WTC11 (cell line): ENCODE data around the gene HYPK. TPM values are rescaled to one million over a fixed set of nuclear protein-coding genes. Genes with fewer than 3 reads are reported as not detected.

Source experiments
- ATAC-seq: fragments of 200-7000 bp; cut with Tn5 transposase; 2 replicates; pipeline ENCODE4 v1.10.0; 2021; ENCODE audit warnings: mild to moderate bottlenecking, moderate library complexity
- CTCF ChIA-PET: fragments of 300-600 bp; sonication (Branson Sonifier 250); formaldehyde crosslinking; loops from one replicate; lab custom pipeline; 2021; ENCODE audit warnings: antibody characterized with exemption; lab: Charles Lee
- POLR2A ChIA-PET: fragments of 350-600 bp; sonication (Branson Sonifier 250); formaldehyde crosslinking; loops from one replicate; lab custom pipeline; 2021; ENCODE audit warnings: antibody characterized with exemption; lab: Charles Lee
- DNase-seq: peaks from one replicate; pipeline ENCODE4 v3.0.0; 2021; ENCODE audit warnings: low spot score
- H3K27ac Mint-ChIP-seq: 2 replicates; pipeline ENCODE4 v1.8.0; 2021; ENCODE audit warnings: mixed read lengths
- H3K27me3 Mint-ChIP-seq: 2 replicates; pipeline ENCODE4 v1.8.0; 2021; ENCODE audit warnings: low read depth, mild to moderate bottlenecking, moderate library complexity, mixed read lengths
- H3K36me3 Mint-ChIP-seq: 2 replicates; pipeline ENCODE4 v1.8.0; 2021; ENCODE audit warnings: mixed read lengths
- H3K4me1 Mint-ChIP-seq: 2 replicates; pipeline ENCODE4 v1.8.0; 2022; ENCODE audit warnings: mixed read lengths
- H3K4me3 Mint-ChIP-seq: 2 replicates; pipeline ENCODE4 v1.8.0; 2021; ENCODE audit warnings: mild to moderate bottlenecking, moderate library complexity, mixed read lengths
- H3K9me3 Mint-ChIP-seq: 2 replicates; pipeline ENCODE4 v1.8.0; 2021; ENCODE audit warnings: mixed read lengths
- FOXJ3 ChIP-seq: sonication (generic); formaldehyde crosslinking; IDR thresholded peaks from 2 replicates; pipeline ENCODE4 v1.9.0; 2021; ENCODE audit warnings: missing genetic modification reagents, mild to moderate bottlenecking, borderline replicate concordance
- GRHL2 ChIP-seq: fragments of 250-450 bp; sonication (Bioruptor Pico); IDR thresholded peaks from 2 replicates; pipeline ENCODE4 v1.8.0; 2022; ENCODE audit warnings: mild to moderate bottlenecking, moderate library complexity; ENCODE audit not compliant: insufficient replicate concordance, severe bottlenecking
- NFE2L1 ChIP-seq: sonication (generic); formaldehyde crosslinking; IDR thresholded peaks from 2 replicates; pipeline ENCODE4 v1.8.1; 2023; ENCODE audit warnings: missing genetic modification reagents
- PRRX2 ChIP-seq: fragments of 250-450 bp; sonication (Bioruptor Pico); IDR thresholded peaks from 2 replicates; pipeline ENCODE4 v1.8.0; 2021; ENCODE audit warnings: mild to moderate bottlenecking
- RELA ChIP-seq: sonication (generic); formaldehyde crosslinking; IDR thresholded peaks from 2 replicates; pipeline ENCODE4 v1.8.1; 2022; ENCODE audit warnings: missing genetic modification reagents, mild to moderate bottlenecking, borderline replicate concordance
- RORB ChIP-seq: fragments of 250-450 bp; sonication (Bioruptor Pico); IDR thresholded peaks from 2 replicates; pipeline ENCODE4 v1.9.0; 2021; ENCODE audit warnings: mild to moderate bottlenecking
- SOX15 ChIP-seq: fragments of 250-450 bp; sonication (Bioruptor Pico); IDR thresholded peaks from 2 replicates; pipeline ENCODE4 v1.9.0; 2021; ENCODE audit warnings: mild to moderate bottlenecking
- TEAD1 ChIP-seq: sonication (generic); formaldehyde crosslinking; IDR thresholded peaks from 2 replicates; pipeline ENCODE4 v1.8.0; 2022; ENCODE audit warnings: mild to moderate bottlenecking, missing genetic modification reagents
- ZBTB21 ChIP-seq: sonication (generic); formaldehyde crosslinking; IDR thresholded peaks from 2 replicates; pipeline ENCODE4 v1.8.1; 2023; ENCODE audit warnings: mild to moderate bottlenecking, missing genetic modification reagents, borderline replicate concordance
- ZNF263 ChIP-seq: sonication (generic); formaldehyde crosslinking; IDR thresholded peaks from 2 replicates; pipeline ENCODE4 v1.8.1; 2022; ENCODE audit warnings: low read depth, mild to moderate bottlenecking, moderate library complexity, missing genetic modification reagents
- ZNF423 ChIP-seq: fragments of 250-450 bp; sonication (Bioruptor Pico); IDR thresholded peaks from 2 replicates; pipeline ENCODE4 v2.1.2; 2022; ENCODE audit warnings: mild to moderate bottlenecking, moderate library complexity
- ZNF671 ChIP-seq: fragments of 250-450 bp; sonication (Bioruptor Pico); IDR thresholded peaks from 2 replicates; pipeline ENCODE4 v1.8.0; 2021; ENCODE audit warnings: mild to moderate bottlenecking
- total RNA-seq: library from RNA; stranded (reverse); gene quantifications from 3 replicates; pipeline ENCODE4 v1.2.3, GENCODE V29; 2021
- TF ChIP-seq, protein P1 (sequence below): sonication (generic); formaldehyde crosslinking; IDR thresholded peaks from 2 replicates; pipeline ENCODE4 v1.8.1; 2022; ENCODE audit warnings: low read depth, missing genetic modification reagents, borderline replicate concordance
- TF ChIP-seq, protein P2 (sequence below): fragments of 250-450 bp; sonication (Bioruptor Pico); conservative IDR thresholded peaks from 2 replicates; pipeline ENCODE4 v1.9.0; 2021; ENCODE audit warnings: mild to moderate bottlenecking
- TF ChIP-seq, protein P3 (sequence below): fragments of 250-450 bp; sonication (Bioruptor Pico); IDR thresholded peaks from 2 replicates; pipeline ENCODE4 v1.9.0; 2021; ENCODE audit warnings: moderate library complexity, mild to moderate bottlenecking, inconsistent platforms, borderline replicate concordance
- TF ChIP-seq, protein P4 (sequence below): sonication (generic); formaldehyde crosslinking; IDR thresholded peaks from 2 replicates; pipeline ENCODE4 v1.8.0; 2022; ENCODE audit warnings: missing genetic modification reagents
- TF ChIP-seq, protein P5 (sequence below): sonication (generic); formaldehyde crosslinking; IDR thresholded peaks from 2 replicates; pipeline ENCODE4 v1.8.0; 2023; ENCODE audit warnings: mild to moderate bottlenecking, missing genetic modification reagents
- TF ChIP-seq, protein P6 (sequence below): sonication (generic); formaldehyde crosslinking; IDR thresholded peaks from 2 replicates; pipeline ENCODE4 v1.8.0; 2022; ENCODE audit warnings: mild to moderate bottlenecking, missing genetic modification reagents
- TF ChIP-seq, protein P7 (sequence below): sonication (generic); formaldehyde crosslinking; IDR thresholded peaks from 2 replicates; pipeline ENCODE4 v1.8.0; 2023; ENCODE audit warnings: missing genetic modification reagents

Gene HYPK
- total RNA-seq, 1 experiment from 2014 or later: 22.0 TPM

DNA sequence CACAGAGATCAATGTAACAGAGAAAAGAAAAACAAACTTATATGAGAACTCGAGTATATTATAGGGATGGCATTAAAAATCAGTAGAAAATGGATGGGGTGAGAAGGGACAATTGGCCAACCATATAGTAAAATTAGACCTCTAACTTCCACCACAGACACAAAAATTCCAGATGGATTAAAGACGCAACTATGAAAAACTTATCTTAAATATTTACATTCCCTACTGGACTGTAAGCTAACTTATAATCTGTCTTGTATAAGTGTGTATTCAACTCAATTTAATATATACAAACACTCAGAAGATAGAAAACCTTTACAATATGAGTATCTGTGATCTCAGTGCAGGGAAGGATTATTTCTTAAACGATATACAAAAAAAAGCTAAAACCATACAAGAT is 21.1 kb downstream of the HYPK start:
- H3K27me3 Mint-ChIP-seq: peaks cover 22% of the 10 kb centered on the region
- TF ChIP-seq, protein P1, sequence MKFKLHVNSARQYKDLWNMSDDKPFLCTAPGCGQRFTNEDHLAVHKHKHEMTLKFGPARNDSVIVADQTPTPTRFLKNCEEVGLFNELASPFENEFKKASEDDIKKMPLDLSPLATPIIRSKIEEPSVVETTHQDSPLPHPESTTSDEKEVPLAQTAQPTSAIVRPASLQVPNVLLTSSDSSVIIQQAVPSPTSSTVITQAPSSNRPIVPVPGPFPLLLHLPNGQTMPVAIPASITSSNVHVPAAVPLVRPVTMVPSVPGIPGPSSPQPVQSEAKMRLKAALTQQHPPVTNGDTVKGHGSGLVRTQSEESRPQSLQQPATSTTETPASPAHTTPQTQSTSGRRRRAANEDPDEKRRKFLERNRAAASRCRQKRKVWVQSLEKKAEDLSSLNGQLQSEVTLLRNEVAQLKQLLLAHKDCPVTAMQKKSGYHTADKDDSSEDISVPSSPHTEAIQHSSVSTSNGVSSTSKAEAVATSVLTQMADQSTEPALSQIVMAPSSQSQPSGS (CRISPR knock-in tag): no peak
- TF ChIP-seq ZNF671 (CRISPR knock-in tag) (no peak), GRHL2 (CRISPR knock-in tag) (no peak), NFE2L1 (CRISPR knock-in tag) (no peak), ZNF263 (no peak), RORB (CRISPR knock-in tag) (no peak), SOX15 (CRISPR knock-in tag) (no peak), ZBTB21 (CRISPR knock-in tag) (no peak), TEAD1 (CRISPR knock-in tag) (no peak), ZNF423 (CRISPR knock-in tag) (no peak), RELA (CRISPR knock-in tag) (no peak), PRRX2 (CRISPR knock-in tag) (no peak), FOXJ3 (no peak)
- TF ChIP-seq, protein P2, sequence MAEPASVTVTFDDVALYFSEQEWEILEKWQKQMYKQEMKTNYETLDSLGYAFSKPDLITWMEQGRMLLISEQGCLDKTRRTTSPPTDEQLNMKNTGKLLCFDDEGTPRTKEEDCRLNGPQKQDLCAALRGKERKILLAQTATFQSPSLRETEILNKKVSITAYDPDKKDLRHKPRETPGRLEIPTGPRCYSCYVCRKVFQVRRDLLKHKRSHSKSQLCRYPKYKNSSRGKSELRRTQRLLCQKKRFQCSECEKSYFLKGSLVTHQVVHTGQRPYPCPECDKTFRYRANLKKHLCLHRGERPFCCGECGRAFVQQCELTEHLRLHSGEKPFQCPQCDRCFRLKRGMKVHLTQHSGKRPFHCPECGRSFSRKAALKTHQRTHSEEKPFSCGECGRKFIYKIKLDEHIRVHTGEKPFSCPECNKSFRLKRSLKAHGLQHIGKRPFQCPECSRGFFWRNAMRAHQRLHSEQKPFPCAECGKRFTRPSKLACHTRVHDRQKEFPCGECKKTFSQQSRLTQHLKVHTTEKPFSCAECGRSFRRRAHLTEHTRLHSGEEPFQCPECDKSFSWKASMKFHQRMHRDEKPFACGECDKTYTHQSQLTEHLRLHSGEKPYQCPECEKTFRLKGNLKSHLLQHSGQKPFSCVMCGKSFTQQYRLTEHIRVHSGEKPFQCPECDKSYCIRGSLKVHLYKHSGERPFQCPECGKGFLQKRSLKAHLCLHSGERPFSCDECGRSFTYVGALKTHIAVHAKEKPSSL (CRISPR knock-in tag): no peak
- TF ChIP-seq, protein P3, sequence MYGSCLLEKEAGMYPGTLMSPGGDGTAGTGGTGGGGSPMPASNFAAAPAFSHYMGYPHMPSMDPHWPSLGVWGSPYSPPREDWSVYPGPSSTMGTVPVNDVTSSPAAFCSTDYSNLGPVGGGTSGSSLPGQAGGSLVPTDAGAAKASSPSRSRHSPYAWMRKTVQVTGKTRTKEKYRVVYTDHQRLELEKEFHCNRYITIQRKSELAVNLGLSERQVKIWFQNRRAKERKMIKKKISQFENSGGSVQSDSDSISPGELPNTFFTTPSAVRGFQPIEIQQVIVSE (CRISPR knock-in tag): no peak
- TF ChIP-seq, protein P4, sequence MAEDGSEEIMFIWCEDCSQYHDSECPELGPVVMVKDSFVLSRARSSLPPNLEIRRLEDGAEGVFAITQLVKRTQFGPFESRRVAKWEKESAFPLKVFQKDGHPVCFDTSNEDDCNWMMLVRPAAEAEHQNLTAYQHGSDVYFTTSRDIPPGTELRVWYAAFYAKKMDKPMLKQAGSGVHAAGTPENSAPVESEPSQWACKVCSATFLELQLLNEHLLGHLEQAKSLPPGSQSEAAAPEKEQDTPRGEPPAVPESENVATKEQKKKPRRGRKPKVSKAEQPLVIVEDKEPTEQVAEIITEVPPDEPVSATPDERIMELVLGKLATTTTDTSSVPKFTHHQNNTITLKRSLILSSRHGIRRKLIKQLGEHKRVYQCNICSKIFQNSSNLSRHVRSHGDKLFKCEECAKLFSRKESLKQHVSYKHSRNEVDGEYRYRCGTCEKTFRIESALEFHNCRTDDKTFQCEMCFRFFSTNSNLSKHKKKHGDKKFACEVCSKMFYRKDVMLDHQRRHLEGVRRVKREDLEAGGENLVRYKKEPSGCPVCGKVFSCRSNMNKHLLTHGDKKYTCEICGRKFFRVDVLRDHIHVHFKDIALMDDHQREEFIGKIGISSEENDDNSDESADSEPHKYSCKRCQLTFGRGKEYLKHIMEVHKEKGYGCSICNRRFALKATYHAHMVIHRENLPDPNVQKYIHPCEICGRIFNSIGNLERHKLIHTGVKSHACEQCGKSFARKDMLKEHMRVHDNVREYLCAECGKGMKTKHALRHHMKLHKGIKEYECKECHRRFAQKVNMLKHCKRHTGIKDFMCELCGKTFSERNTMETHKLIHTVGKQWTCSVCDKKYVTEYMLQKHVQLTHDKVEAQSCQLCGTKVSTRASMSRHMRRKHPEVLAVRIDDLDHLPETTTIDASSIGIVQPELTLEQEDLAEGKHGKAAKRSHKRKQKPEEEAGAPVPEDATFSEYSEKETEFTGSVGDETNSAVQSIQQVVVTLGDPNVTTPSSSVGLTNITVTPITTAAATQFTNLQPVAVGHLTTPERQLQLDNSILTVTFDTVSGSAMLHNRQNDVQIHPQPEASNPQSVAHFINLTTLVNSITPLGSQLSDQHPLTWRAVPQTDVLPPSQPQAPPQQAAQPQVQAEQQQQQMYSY (CRISPR knock-in tag): no peak
- TF ChIP-seq, protein P5, sequence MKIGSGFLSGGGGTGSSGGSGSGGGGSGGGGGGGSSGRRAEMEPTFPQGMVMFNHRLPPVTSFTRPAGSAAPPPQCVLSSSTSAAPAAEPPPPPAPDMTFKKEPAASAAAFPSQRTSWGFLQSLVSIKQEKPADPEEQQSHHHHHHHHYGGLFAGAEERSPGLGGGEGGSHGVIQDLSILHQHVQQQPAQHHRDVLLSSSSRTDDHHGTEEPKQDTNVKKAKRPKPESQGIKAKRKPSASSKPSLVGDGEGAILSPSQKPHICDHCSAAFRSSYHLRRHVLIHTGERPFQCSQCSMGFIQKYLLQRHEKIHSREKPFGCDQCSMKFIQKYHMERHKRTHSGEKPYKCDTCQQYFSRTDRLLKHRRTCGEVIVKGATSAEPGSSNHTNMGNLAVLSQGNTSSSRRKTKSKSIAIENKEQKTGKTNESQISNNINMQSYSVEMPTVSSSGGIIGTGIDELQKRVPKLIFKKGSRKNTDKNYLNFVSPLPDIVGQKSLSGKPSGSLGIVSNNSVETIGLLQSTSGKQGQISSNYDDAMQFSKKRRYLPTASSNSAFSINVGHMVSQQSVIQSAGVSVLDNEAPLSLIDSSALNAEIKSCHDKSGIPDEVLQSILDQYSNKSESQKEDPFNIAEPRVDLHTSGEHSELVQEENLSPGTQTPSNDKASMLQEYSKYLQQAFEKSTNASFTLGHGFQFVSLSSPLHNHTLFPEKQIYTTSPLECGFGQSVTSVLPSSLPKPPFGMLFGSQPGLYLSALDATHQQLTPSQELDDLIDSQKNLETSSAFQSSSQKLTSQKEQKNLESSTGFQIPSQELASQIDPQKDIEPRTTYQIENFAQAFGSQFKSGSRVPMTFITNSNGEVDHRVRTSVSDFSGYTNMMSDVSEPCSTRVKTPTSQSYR: no peak
- TF ChIP-seq, protein P6, sequence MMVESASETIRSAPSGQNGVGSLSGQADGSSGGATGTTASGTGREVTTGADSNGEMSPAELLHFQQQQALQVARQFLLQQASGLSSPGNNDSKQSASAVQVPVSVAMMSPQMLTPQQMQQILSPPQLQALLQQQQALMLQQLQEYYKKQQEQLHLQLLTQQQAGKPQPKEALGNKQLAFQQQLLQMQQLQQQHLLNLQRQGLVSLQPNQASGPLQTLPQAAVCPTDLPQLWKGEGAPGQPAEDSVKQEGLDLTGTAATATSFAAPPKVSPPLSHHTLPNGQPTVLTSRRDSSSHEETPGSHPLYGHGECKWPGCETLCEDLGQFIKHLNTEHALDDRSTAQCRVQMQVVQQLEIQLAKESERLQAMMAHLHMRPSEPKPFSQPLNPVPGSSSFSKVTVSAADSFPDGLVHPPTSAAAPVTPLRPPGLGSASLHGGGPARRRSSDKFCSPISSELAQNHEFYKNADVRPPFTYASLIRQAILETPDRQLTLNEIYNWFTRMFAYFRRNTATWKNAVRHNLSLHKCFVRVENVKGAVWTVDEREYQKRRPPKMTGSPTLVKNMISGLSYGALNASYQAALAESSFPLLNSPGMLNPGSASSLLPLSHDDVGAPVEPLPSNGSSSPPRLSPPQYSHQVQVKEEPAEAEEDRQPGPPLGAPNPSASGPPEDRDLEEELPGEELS (CRISPR knock-in tag): no peak
- TF ChIP-seq, protein P7, sequence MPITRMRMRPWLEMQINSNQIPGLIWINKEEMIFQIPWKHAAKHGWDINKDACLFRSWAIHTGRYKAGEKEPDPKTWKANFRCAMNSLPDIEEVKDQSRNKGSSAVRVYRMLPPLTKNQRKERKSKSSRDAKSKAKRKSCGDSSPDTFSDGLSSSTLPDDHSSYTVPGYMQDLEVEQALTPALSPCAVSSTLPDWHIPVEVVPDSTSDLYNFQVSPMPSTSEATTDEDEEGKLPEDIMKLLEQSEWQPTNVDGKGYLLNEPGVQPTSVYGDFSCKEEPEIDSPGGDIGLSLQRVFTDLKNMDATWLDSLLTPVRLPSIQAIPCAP (CRISPR knock-in tag): no peak
- TF ChIP-seq, all 79 proteins: peak for 0
- ChIA-PET POLR2A (interaction anchor here (0.7 kb wide), 1 partner anchor 1746 kb away, joined by 4 read pairs; no protein-coding TSS in a partner anchor), CTCF (no interaction called here)
- DNase-seq: no peak
- ATAC-seq: no peak
- Mint-ChIP-seq H3K36me3 (peaks cover 37% of the 10 kb centered on the region), H3K4me1 (peaks cover 7% of the 10 kb centered on the region), H3K27ac (no peak overlapping the region), H3K9me3 (peaks cover 6% of the 10 kb centered on the region), H3K4me3 (no peak overlapping the region)
